Measurements from ENCODE around the gene SRD5A3.

- no peak for TF ChIP-seq POLR2A (IDR thresholded peaks at IDR 0.05; ENCODE audit: low read depth, low read length)
- no peak for TF ChIP-seq CTCF (IDR thresholded peaks at IDR 0.05; ENCODE audit: extremely low read depth in 1 of 2, insufficient read depth in 1 of 2, low read depth in 1 of 2, low read length in 2 of 2)
- TF ChIP-seq FOS (IDR thresholded peaks at IDR 0.05; ENCODE audit: borderline replicate concordance, insufficient read depth, low read length), result no peak
- no peak for TF ChIP-seq POLR2AphosphoS5 (IDR thresholded peaks at IDR 0.05; ENCODE audit: insufficient read depth, low read depth, low read length)
- no peak for TF ChIP-seq EZH2 (IDR thresholded peaks at IDR 0.05; ENCODE audit: borderline replicate concordance, low read depth, low read length, severe bottlenecking)
- no peak for TF ChIP-seq MAX (IDR thresholded peaks at IDR 0.05; ENCODE audit: insufficient read depth, insufficient read length)
- TF ChIP-seq MYC (IDR thresholded peaks at IDR 0.05; ENCODE audit: low read depth, low read length), result no peak
- no peak for TF ChIP-seq JUN (IDR thresholded peaks at IDR 0.05; ENCODE audit: borderline replicate concordance, insufficient read depth, insufficient read length, low read depth)
Observed at GRCh38 chr4:55354648-55355047, 8.6 kb downstream of the SRD5A3 start.
